CD8-positive, alpha-beta memory T cell (primary cell): ENCODE results near the gene HMMR. TPM values are rescaled to one million over a fixed set of nuclear protein-coding genes. Genes with fewer than 3 reads are reported as not detected.
A peak's percentile ranks its signal among the peaks of the same experiment; 100 is the strongest.

Source experiments
- CTCF ChIA-PET: fragments of 350-600 bp; sonication (Branson Sonifier 250); formaldehyde crosslinking; loops from one replicate; lab custom pipeline; 2021; ENCODE audit warnings: antibody characterized with exemption; lab: Charles Lee
- POLR2A ChIA-PET: fragments of 350-600 bp; sonication (Branson Sonifier 250); formaldehyde crosslinking; loops from one replicate; lab custom pipeline; 2021; ENCODE audit warnings: antibody characterized with exemption; lab: Charles Lee
- DNase-seq, 5 donors: peaks; one replicate each; pipeline versions ENCODE4 v3.0.0 to v3.0.0-alpha.2; 2020 to 2022; ENCODE audit warnings: mixed read lengths in 1 of 5
- H3K27ac ChIP-seq: one replicate; pipeline ENCODE4 v1.7.0; 2013; ENCODE audit warnings: low read depth, mild to moderate bottlenecking, low read length, moderate library complexity
- H3K27me3 ChIP-seq: 2 replicates; pipeline ENCODE4 v1.7.0; 2013; ENCODE audit warnings: low read length, mild to moderate bottlenecking; ENCODE audit not compliant: insufficient read depth, poor library complexity, severe bottlenecking
- H3K36me3 ChIP-seq: 2 replicates; pipeline ENCODE4 v1.7.0; 2013; ENCODE audit warnings: mild to moderate bottlenecking, low read length, moderate library complexity; ENCODE audit not compliant: insufficient read depth
- H3K4me1 ChIP-seq: 2 replicates; pipeline ENCODE4 v1.7.0; 2013; ENCODE audit warnings: mild to moderate bottlenecking, low read length, moderate library complexity; ENCODE audit not compliant: insufficient read depth
- H3K4me3 ChIP-seq: 2 replicates; pipeline ENCODE4 v1.7.0; 2013; ENCODE audit warnings: mild to moderate bottlenecking, low read length
- H3K9me3 ChIP-seq: 2 replicates; pipeline ENCODE4 v1.7.0; 2013; ENCODE audit warnings: mild to moderate bottlenecking, low read length
- H3K27ac Mint-ChIP-seq, 8 donors: one replicate each; pipeline ENCODE4 v1.8.0; 2020 to 2021; ENCODE audit warnings: mixed read lengths in 8 of 8, mild to moderate bottlenecking in 6 of 8, inconsistent platforms in 3 of 8, moderate library complexity in 3 of 8
- H3K27me3 Mint-ChIP-seq, 2 donors: one replicate each; pipeline ENCODE4 v1.8.0; 2020 to 2021; ENCODE audit warnings: mixed read lengths in 2 of 2, mild to moderate bottlenecking in 1 of 2, moderate library complexity in 1 of 2
- H3K36me3 Mint-ChIP-seq, 3 donors: one replicate each; pipeline ENCODE4 v1.8.0; 2020 to 2021; ENCODE audit warnings: mixed read lengths in 3 of 3, inconsistent platforms in 1 of 3, mild to moderate bottlenecking in 1 of 3
- H3K4me1 Mint-ChIP-seq, 3 donors: one replicate each; pipeline ENCODE4 v1.8.0; 2020 to 2021; ENCODE audit warnings: mixed read lengths in 3 of 3, inconsistent platforms in 1 of 3, mild to moderate bottlenecking in 1 of 3
- H3K4me3 Mint-ChIP-seq, 7 donors: one replicate each; pipeline ENCODE4 v1.8.0; 2020 to 2021; ENCODE audit warnings: mixed read lengths in 7 of 7, mild to moderate bottlenecking in 6 of 7, moderate library complexity in 4 of 7, inconsistent platforms in 2 of 7
- H3K9me3 Mint-ChIP-seq, 5 donors: one replicate each; pipeline ENCODE4 v1.8.0; 2020 to 2022; ENCODE audit warnings: mixed read lengths in 5 of 5, mild to moderate bottlenecking in 3 of 5, moderate library complexity in 2 of 5, inconsistent platforms in 1 of 5
- polyA plus RNA-seq: library from polyadenylated mRNA; unstranded; fragments of 300-500 nt; fragmentation: Illumina TruSeq; gene quantifications from one replicate; pipeline ENCODE4 v1.2.3, GENCODE V29; 2021
- total RNA-seq, 2 experiments: library from RNA; stranded (reverse); gene quantifications; one replicate each; pipeline ENCODE4 v1.2.3, GENCODE V29; 2021

Gene HMMR
- total and polyA plus RNA-seq, 3 experiments from 2014 or later = 0.18 to 43.8 (median 40.6) TPM

DNA sequence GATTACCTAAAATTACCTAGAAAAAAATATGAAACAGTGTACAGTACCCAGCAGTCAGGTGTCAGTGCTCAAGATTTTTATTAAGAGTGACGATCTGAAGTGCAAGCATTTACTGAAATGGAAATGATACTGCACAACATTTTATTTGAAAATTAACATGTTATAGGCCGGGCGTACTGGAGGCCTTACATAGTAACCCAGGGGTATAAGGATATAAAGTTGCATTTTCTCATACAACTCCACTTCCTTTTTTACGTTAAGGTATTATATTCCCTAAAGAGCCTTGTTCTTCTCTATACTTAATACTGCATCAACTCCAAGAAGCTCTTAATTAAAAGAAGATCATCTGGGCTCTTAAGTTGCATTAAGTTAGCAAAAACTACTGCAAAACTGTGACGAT, 48.3 kb downstream of the HMMR start:
- peaks cover 51% of the 10 kb centered on the region for H3K4me1 ChIP-seq

DNA sequence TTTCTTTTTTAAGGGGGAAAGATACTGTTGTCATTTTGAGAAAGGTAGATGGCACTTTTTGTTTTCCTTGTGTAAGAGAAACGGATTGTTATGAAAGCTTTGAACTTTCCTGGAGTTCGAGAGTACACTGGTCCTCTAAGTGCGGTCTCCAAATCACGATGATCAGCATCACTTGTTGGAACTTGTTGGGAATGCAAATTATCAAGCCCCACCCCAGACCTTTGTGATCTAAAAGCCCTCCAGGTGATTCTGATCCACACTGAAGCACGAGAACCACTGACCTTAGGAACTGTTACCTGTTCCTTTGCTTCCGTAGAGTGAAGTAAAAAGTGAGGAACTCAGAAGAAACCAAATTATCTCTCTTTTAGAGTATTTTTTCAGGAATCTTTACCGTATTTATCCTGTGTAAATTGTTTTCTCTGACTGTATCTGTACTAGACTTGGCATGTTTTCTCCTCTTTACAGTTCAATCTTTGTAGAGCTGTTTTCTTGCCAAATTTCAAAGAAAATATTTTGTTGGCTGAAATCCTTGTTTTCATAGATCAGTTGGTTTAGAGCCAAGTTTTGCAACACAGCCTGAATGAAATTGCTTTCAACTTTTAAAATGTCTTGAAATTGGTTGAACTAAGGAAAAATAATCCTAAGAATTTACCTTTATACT, 49.0 kb downstream of the HMMR start:
- H3K27ac ChIP-seq = peak overlapping the region; percentile 40
- no peaks in the 10 kb centered on the region for H3K27me3 ChIP-seq
- Mint-ChIP-seq H3K36me3 (peaks cover 2 to 60% (median 5%) of the 10 kb centered on the region in 3 donors), H3K27ac (peak overlapping the region; percentile 98 to 100 (median 99)), H3K4me3 (peak overlapping the region; percentile 95 to 99 (median 99)), H3K27me3 (peaks cover 0 to 1% of the 10 kb centered on the region in 2 donors), H3K4me1 (peaks cover 67 to 77% (median 74%) of the 10 kb centered on the region in 3 donors), H3K9me3 (no peaks in the 10 kb centered on the region)
- H3K36me3 ChIP-seq = peaks cover 16% of the 10 kb centered on the region
- no peak for DNase-seq
- ChIA-PET POLR2A (interaction anchor here (2.3 kb wide), 1 partner anchor 50 kb away, joined by 10 read pairs; the partner anchor contains the start of genes HMMR and NUDCD2), CTCF (no interaction called here)
- H3K4me1 ChIP-seq = peaks cover 51% of the 10 kb centered on the region
- H3K4me3 ChIP-seq = peak overlapping the region; percentile 47
- H3K9me3 ChIP-seq = no peaks in the 10 kb centered on the region

More for the DNA sequence above, 48.3 kb downstream of the HMMR start:
- H3K27ac Mint-ChIP-seq = peak overlapping the region; percentile 98 to 100 (median 99)
- H3K9me3 Mint-ChIP-seq = no peaks in the 10 kb centered on the region
- DNase-seq = no peak
- H3K36me3 ChIP-seq = peaks cover 13% of the 10 kb centered on the region
- CTCF ChIA-PET = interaction anchor here (1.0 to 1.6 kb wide), 3 partner anchors 48 to 71 kb away, joined by 3 to 7 read pairs (median 4); partner anchors contain the start of genes HMMR and NUDCD2
- H3K36me3 Mint-ChIP-seq = peaks cover 2 to 59% (median 5%) of the 10 kb centered on the region in 3 donors
- H3K4me3 ChIP-seq = peak overlapping the region; percentile 47
- H3K4me1 Mint-ChIP-seq = peaks cover 68 to 77% (median 74%) of the 10 kb centered on the region in 3 donors
- H3K4me3 Mint-ChIP-seq = peak overlapping the region; percentile 95 to 99 (median 99)
- H3K27ac ChIP-seq = peak overlapping the region; percentile 40
- no peaks in the 10 kb centered on the region for H3K9me3 ChIP-seq
- H3K27me3 ChIP-seq = no peaks in the 10 kb centered on the region
- POLR2A ChIA-PET = interaction anchor here (2.3 kb wide), 1 partner anchor 49 kb away, joined by 10 read pairs; the partner anchor contains the start of genes HMMR and NUDCD2
- peaks cover 0 to 1% of the 10 kb centered on the region in 2 donors for H3K27me3 Mint-ChIP-seq

DNA sequence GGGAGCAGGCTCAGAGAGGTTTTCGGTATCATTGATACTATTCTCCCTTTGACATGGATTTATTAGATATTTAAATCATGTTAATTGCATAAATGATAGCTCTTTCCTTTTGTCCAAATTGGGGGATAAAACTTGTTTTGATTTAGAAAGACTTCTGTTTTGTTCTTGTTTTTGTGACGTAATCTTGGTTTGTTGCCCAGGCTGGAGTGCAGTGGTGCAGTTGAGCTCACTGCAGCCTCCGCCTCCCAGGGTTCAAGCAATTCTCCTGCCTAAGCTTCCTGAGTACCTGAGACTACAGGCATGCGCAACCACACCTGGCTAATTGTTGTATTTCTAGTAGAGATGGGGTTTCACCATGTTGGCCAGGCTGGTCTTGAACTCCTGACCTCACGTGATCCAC, 52.1 kb downstream of the HMMR start:
- Mint-ChIP-seq H3K9me3 (no peaks in the 10 kb centered on the region), H3K4me3 (peak overlapping the region in 4 of 7 donors; percentile 39 to 65 (median 58)), H3K27me3 (no peaks in the 10 kb centered on the region), H3K36me3 (peaks cover 5 to 70% (median 5%) of the 10 kb centered on the region in 3 donors), H3K27ac (peak overlapping the region; percentile 39 to 94 (median 82)), H3K4me1 (peaks cover 71 to 92% (median 80%) of the 10 kb centered on the region in 3 donors)
- Histone ChIP-seq H3K4me1 (peaks cover 52% of the 10 kb centered on the region), H3K9me3 (no peaks in the 10 kb centered on the region), H3K27ac (no peak overlapping the region), H3K36me3 (peaks cover 33% of the 10 kb centered on the region), H3K27me3 (no peaks in the 10 kb centered on the region), H3K4me3 (no peak overlapping the region)
- POLR2A ChIA-PET = interaction anchor here (1.0 kb wide), 1 partner anchor 53 kb away, joined by 3 read pairs; the partner anchor contains the start of genes HMMR and NUDCD2
- CTCF ChIA-PET = no interaction called here
- DNase-seq = no peak

DNA sequence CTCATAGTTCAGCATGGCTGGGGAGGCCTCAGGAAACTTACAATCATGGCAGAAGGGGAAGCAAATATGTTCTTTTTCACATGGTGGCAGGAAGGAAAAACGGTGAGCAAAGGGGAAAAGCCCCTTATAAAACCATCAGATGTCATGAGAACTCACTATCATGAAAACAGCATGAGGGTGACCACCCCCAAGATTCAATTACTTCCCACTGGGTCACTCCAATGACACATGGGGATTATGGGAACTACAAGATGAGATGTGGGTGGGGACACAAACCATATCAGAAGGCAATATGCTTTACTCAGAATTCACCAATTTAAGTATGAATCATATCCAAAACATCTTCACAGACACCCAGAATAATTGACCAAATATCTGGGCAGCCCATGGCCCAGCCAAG, 64.7 kb downstream of the HMMR start:
- Mint-ChIP-seq H3K9me3 (no peaks in the 10 kb centered on the region), H3K4me3 (no peak overlapping the region)
- CTCF ChIA-PET = no interaction called here

DNA sequence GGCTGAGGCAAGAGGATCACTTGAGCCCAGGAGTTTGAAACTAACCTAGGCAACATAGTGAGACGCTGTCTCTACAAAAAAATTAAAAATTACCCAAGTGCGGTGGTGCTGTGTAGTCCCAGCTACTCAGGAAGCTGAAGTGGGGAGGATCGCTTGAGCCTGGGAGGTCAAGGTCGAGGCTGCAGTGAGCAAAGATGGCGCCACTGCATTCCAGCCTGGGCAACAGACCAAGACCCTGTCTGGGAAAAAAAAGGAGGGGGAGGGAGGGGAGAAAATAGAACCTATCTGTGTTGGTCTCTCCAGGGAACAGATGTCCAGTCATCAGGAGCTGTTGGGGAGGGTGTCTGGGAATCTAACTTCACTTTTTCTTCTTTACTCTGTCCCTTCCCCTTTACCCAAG, 69.3 kb downstream of the HMMR start:
- H3K9me3 Mint-ChIP-seq = no peaks in the 10 kb centered on the region
- ChIA-PET POLR2A (no interaction called here), CTCF (no interaction called here)
- H3K4me3 ChIP-seq = no peak overlapping the region
- no peak overlapping the region for H3K4me3 Mint-ChIP-seq
- no peak for DNase-seq
- H3K36me3 ChIP-seq = no peaks in the 10 kb centered on the region
- no peaks in the 10 kb centered on the region for H3K27me3 ChIP-seq
- H3K4me1 ChIP-seq = no peaks in the 10 kb centered on the region
- H3K36me3 Mint-ChIP-seq = peaks cover 0 to 2% (median 0%) of the 10 kb centered on the region in 3 donors
- H3K27ac Mint-ChIP-seq = no peak overlapping the region
- no peak overlapping the region for H3K27ac ChIP-seq
- H3K27me3 Mint-ChIP-seq = peaks cover 0 to 7% of the 10 kb centered on the region in 2 donors
- H3K4me1 Mint-ChIP-seq = no peaks in the 10 kb centered on the region
- no peaks in the 10 kb centered on the region for H3K9me3 ChIP-seq

More for the DNA sequence above, 64.7 kb downstream of the HMMR start:
- Histone ChIP-seq H3K4me1 (no peaks in the 10 kb centered on the region), H3K27me3 (no peaks in the 10 kb centered on the region), H3K4me3 (no peak overlapping the region), H3K9me3 (no peaks in the 10 kb centered on the region), H3K36me3 (no peaks in the 10 kb centered on the region), H3K27ac (no peak overlapping the region)
- Mint-ChIP-seq H3K36me3 (peaks cover 3 to 17% (median 7%) of the 10 kb centered on the region in 3 donors), H3K27ac (peak overlapping the region in 1 of 8 donors; percentile 38), H3K27me3 (no peaks in the 10 kb centered on the region), H3K4me1 (peaks cover 0 to 4% (median 2%) of the 10 kb centered on the region in 3 donors)
- POLR2A ChIA-PET = no interaction called here
- DNase-seq = no peak

DNA sequence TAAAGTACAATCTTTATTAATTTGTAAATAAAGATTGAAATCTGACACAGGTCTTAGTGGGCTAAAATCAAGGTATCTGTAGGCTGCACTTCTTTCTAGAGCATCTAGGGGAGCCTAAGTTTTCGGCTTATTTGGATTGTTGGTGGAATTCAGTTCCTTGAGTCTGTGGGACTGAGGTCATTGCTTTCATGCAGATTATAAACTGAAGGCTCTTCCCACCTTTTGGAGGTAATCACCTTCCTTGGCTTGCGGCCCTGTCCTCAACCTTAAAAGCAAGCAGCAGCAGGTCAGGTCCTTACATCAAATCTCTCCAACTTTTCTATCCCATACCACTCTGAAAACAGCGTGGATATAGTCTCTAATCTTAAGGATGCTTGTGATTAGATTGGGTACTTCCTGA, 70.8 kb downstream of the HMMR start:
- H3K27me3 ChIP-seq = no peaks in the 10 kb centered on the region
- ChIA-PET POLR2A (no interaction called here), CTCF (no interaction called here)
- no peak overlapping the region for H3K4me3 ChIP-seq
- DNase-seq = no peak
- H3K9me3 Mint-ChIP-seq = no peaks in the 10 kb centered on the region
- H3K27ac Mint-ChIP-seq = no peak overlapping the region
- no peaks in the 10 kb centered on the region for H3K9me3 ChIP-seq
- peaks cover 0 to 8% (median 0%) of the 10 kb centered on the region in 3 donors for H3K4me1 Mint-ChIP-seq
- no peak overlapping the region for H3K27ac ChIP-seq
- no peaks in the 10 kb centered on the region for H3K4me1 ChIP-seq
- no peak overlapping the region for H3K4me3 Mint-ChIP-seq
- H3K36me3 Mint-ChIP-seq = peaks cover 0 to 2% (median 0%) of the 10 kb centered on the region in 3 donors
- H3K27me3 Mint-ChIP-seq = peaks cover 0 to 7% of the 10 kb centered on the region in 2 donors
- H3K36me3 ChIP-seq = no peaks in the 10 kb centered on the region

DNA sequence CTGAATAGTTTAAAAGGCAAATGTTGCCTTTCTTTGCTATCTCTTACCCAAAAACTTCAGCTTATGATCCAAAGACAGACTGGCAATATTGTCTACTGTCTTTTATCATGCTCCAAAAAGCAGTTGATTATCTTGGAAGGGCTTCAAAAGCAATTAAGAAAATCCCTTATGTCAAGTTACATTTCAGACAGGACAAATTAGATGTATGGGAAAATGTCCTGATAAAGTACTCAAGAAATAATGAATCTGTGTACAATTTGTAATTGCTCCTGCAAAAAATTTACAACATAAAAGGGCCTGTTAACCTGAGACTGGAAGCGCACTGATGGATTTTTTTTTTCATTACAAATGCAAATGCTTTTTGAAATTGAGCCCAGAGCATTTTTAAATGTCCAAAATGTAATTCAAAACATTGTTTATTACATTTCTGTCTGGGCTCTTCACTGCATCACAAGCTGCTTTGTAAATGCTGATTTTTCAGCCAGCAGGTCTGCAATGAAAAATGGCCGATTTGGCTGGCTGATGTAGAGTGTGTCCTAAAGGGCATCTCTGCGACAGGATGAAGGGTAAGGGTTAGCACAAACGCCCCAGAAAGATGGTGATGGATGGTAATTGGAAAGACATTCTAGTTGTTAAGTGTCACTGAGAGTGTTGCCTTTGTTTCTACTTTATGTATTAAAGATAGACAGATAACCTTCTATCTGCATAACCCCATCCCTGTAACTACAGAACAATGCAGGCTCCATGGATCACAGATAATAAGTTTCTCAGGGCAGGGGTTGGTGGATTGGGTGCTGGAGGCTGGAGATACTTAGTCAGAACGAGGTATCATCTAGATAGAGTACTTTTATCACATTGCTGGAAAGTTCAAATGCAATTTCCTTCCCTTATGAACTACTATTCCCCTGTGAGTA, 72.0 kb downstream of the HMMR start:
- CTCF ChIA-PET = no interaction called here
- no peaks in the 10 kb centered on the region for H3K9me3 ChIP-seq
- H3K9me3 Mint-ChIP-seq = peaks cover 0 to 3% (median 0%) of the 10 kb centered on the region in 5 donors

More for the DNA sequence above, 72.0 kb downstream of the HMMR start:
- peaks cover 0 to 5% (median 0%) of the 10 kb centered on the region in 3 donors for H3K36me3 Mint-ChIP-seq
- POLR2A ChIA-PET = no interaction called here
- no peak overlapping the region for H3K4me3 Mint-ChIP-seq
- no peaks in the 10 kb centered on the region for H3K27me3 ChIP-seq
- peaks cover 3 to 14% of the 10 kb centered on the region in 2 donors for H3K27me3 Mint-ChIP-seq
- no peak for DNase-seq
- H3K4me3 ChIP-seq = no peak overlapping the region
- H3K4me1 ChIP-seq = no peaks in the 10 kb centered on the region
- no peaks in the 10 kb centered on the region for H3K36me3 ChIP-seq
- H3K27ac ChIP-seq = no peak overlapping the region
- no peak overlapping the region for H3K27ac Mint-ChIP-seq
- peaks cover 0 to 8% (median 0%) of the 10 kb centered on the region in 3 donors for H3K4me1 Mint-ChIP-seq
